NCI-H1092 treated with DMSO at 0.1 percent for 48 hours (cell line): ENCODE results near the gene LTK.

Source experiments
- DNase-seq: peaks from one replicate; lab custom pipeline; 2025; lab: John Stamatoyannopoulos, UW

LTK gene

DNA sequence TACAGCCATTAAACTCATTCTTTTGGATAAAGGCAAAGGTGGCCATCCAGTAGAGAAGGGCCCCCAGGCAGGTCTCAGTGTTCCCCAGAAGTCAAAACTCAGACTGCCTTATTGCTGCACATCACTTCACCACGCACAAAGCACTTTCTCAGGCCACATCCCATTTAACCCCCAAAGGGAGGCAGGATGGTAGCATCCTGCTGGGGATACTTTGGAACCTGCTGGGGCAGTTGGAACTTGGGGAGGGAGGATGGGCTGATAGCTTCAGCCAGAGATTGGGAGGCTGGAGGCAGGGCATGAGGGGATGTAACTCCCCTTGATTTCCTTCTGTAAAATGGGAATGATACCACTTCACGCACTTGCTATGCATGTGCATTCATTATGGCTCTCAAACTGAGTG is 15.0 kb downstream of the LTK start:
- DNase-seq: no peak

DNA sequence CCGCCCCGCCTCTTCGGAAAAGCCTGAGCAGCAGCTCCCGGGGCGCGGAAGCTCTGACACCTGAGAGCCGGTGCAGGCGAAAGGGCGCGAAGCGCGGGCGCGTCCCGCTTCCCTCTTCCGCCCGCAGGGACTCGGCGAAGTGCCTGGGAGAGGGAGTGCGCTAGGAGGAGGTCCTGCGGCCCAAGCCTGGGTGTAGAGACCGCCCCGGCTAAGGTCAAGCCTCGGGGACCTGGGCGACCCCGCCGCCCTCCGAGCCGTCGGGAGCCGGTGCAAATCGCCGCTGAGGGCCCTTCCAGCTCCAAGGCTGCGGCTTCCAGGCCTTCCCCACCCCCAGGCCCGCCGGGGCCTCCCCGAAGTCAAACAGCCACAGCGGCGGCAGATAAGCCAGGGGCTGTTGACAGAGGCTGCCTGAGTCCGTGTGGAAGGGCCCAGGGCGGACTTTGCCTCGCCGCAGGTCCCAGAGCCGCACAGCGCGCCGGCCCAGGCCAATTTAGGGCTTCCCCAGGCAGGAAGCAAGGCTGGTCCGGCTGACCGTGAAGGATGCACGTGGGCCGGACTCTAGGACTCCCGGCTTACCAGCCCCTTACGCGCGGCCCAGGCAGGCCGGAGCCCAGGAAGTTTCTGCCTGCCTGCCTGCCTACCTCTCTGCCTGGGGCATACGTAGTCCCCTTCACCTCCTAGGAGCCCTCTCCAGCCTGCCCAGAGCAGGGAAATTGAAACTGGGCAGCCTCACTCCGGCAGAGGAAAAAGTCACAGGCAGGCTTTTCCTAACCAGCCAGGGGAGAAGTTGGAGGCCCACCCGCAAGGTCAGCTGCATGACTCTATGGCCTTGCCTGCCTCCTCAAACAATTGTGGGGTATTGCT is 17.7 kb downstream of the LTK start:
- no peak for DNase-seq

DNA sequence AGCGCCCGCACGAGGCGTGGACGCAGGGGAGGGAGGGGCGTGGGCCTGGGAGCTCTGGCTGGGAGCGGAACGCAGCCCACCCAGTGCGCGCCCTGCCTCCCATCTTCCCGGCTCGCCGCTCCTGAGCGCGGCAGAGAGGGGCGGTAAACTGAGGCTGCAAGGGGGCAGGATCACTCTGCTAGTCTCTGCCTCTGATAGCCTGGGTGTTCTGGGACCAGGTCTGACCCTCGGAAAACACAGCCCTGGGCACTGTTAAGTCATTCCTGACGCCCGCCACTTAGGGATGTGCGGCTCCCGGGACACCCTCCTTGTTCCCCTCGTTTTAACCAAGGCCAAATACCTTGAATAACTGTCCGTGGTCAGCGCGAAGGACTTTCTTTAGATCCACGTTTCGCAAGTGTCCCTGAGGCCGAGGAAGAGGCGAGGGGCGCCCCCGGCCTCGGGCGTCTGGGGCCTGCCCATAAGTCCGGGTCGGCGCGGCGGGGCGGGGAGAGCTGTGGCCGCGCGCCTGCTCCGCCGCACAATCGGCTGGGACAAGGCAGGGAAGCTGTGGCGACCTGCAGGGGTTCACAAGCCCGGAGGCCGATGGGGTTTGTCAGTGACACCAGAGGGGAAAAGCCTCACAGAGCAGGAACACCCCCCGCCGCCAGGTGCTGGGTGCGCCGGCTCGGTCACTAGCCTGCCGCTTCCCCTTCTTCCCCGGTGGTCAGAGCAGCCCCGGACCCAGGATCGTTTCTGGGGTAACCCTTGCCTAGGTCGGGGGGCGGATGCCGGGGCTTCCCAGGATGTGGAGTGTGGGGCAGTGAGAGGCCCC is 18.5 kb downstream of the LTK start:
- DNase-seq: no peak

DNA sequence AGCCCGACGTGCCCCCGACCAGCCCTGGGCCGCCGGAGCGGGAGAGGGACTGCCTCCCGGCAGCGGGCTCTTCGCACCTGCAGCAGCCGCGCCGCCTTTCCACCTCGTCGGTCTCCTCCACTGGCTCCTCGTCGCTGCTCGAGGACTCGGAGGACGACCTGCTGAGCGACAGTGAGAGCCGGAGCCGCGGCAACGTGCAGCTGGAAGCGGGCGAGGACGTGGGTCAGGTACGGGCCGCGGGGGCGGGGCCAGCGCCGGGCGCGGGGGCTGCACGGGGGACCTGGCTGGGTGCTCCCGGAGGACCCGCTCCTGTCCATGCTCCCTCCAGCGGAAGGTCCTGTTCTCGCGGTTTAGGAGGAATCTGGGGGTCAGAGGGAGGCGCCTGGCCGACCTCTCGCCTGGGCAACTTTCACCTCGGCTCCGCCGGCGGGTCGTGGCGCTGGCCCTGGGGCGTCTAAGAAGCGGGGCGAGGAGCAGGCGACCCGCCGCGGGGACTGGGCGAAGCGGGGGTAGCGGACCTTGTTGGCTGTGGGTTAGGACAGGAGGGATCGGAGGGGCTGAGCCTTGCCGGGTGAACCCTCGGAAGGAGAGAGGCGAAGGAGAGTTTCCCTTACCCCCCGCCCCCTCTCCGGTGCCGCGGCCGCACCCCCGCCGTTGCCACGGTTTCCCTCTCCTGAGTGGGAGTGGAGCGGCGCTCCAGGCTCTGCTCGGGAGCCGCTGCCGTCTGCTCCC is 19.3 kb downstream of the LTK start:
- DNase-seq: peak; percentile 19

DNA sequence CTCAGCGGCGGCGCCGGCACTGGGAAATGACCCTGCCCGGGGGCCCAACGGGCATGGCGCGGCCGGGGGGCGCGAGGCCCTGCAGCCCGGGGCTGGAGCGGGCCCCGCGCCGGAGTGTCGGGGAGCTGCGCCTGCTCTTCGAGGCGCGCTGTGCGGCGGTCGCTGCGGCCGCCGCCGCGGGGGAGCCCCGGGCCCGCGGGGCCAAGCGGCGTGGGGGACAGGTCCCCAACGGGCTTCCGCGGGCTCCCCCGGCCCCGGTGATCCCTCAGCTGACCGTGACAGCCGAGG is 19.8 kb downstream of the LTK start:
- no peak for DNase-seq

DNA sequence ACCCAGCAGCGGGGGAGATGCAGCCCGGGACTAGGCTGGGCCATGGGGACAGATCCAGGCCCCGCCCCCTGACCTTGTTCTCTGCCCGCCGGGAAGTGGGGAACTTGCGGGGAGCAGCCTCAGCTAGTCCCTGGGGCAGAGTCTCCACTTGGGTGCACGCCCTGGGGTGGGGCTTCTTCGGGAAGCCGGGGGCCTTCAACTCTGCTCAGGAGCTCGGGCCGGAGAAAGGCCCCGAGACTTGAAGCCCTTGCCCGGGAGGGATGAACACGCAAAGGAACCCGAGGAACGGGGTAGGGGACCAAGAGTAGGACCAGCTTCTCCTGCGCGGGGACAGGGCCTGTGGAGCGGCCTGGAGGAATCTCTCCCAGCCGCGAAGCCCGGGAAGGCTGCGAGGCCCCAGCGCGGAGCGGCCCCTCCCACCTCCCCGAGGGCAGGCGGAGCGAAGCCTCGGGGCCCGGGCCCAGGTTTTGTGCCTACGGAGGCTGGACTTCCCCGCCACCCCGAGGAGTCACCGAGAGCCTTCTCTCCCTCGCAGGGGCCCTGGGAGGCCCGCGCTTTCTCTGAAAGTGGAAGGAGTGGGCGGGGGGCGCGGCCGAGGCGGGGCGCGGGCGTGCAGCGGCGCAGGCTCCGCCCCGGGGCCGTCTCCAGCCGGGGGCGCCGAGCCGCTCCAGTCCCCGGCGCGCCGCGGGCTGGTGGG is 20.3 kb downstream of the LTK start, which contains the start of gene ITPKA:
ITPKA (plus strand) TSS at position 670 of the 697 bp plus-strand sequence. CDS start 54 bp downstream, outside the sequence.
- DNase-seq: peak; percentile 21

DNA sequence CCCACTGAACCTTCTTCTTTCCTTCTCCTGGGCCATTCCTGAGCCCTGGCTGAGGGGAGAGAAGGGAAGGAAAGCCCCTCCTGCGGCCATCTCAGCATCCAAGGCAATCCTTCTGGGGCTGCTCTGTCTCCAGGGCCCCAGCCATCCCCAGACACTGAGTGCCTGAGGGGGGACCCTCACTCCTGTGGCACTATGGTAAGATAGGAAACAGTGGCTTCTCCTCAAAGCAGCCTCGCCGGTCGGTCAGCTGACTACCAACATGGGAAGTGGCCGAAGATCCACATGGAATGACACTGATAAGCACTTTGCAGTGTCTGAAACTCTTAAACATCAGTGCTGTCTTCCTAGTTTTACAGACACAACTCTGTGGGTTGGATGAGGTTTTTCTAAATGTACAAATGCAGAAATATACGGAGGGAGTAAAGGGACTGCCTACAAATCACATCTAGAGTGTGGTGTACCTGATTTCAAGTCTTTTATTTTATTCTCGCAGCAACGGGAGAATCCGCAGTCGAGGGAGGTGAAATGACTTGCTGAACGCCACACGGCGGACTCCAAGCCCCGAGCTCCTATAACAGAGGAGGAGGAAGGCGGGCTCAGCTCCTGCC is 20.9 kb downstream of the LTK start:
- no peak for DNase-seq

DNA sequence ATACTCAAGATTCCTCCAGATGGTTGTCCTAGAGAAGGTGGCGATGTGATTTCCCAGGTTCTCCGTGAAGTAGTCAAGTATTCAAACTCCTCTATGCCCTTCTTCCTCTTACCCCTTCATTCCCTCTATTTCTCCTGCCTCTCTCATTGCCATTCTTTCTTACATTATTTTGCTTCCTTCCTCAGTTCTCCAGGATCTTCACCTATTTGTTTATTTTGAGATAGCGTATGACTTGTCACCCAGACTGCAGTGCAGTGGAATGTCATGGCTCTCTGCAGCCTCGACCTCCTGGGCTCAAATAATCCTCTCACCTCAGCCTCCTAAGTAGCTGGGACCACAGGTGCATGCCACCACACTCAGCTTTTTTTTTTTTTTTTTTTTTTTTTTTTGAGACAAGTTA is 21.7 kb downstream of the LTK start:
- no peak for DNase-seq

DNA sequence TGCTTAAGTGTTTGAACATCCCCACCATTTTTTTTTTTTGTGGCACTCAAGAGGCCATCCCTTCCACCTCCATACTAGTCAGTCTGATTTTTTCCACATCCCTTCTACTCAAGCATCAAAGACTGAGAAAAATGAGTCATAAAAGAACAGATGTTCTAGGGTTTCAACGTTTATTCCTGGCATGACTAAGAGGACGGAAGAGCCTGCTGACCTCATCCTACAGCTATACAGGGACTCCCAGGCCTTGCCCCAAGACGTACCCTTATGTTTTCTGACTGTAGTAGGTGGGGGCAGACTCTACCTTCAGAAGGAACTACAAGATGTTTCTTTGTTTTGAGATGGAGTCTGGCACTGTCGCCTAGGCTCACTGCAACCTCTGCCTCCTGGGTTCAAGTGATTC is 23.3 kb downstream of the LTK start:
- DNase-seq: no peak

DNA sequence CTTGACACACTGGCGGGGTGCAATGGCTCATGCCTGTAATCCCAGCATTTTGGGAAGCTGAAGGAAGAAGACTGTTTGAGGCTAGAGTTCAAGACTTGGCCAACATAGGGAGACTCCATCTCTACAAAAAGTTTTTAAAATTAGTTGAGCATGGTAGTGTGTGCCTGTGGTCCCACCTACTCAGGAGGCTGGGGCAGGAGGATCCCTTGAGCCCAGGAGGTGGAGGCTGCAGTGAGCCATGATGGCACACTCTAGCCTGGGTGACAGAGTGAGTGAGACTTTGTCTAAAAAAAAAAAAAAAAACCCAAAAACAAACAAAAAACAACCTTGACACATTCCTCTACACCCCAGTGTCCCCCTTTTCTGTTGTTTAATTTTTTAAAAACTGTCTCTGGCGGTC is 24.0 kb downstream of the LTK start:
- no peak for DNase-seq

DNA sequence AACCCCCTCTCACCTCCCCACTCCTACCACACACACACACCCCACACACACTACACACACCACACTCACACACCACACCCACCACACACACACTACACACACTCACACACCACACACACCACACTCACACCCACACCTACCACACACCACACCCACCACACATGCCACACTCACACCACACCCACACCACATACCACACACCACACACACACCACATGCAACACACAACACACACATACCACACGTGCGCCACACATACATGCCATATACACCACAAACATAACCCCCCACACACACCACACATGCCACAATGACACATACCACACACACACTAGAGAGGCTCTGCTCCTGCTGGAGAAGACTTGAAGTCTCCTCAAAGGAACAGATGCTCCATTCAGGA is 25.8 kb downstream of the LTK start:
- DNase-seq: no peak

DNA sequence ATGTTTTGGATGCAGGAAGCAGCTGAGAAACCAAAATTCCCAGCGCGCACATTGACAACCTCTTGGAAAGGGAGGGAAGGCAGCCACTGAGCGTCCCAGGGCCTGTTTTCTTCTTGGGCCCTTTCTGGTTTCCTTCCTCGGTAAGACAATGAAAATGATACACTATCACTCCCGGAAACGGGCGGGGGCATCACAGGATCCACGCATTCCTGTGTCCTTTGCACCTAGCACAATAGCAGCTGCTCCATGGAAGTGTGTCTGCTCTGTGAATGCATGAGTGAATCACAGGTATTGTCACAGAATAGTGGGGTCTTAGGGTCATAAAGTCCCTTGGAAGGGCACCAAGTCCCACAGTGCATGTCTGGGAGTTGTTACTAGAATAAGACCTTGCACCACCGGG is 26.2 kb downstream of the LTK start:
- DNase-seq: no peak

DNA sequence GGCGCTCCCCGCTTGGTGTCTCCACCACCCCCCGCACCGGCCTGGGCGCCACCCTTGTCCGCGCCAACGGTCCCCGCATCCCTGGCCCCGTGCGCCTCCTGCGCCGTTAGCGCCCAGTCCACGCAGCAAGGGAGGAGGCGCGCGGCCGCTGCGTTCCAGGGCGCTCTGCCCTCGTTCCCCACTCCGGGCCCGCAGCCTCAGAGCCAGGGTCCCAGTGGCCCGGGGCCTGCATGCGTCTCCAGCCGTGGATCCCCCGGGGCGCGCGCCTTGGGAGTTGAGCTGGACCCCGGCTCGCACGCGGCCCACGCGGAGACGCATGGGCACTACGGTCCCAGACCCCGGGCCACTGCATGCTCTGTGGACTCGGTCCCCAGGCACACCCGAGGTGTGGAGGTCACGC is 27.3 kb downstream of the LTK start:
- no peak for DNase-seq

DNA sequence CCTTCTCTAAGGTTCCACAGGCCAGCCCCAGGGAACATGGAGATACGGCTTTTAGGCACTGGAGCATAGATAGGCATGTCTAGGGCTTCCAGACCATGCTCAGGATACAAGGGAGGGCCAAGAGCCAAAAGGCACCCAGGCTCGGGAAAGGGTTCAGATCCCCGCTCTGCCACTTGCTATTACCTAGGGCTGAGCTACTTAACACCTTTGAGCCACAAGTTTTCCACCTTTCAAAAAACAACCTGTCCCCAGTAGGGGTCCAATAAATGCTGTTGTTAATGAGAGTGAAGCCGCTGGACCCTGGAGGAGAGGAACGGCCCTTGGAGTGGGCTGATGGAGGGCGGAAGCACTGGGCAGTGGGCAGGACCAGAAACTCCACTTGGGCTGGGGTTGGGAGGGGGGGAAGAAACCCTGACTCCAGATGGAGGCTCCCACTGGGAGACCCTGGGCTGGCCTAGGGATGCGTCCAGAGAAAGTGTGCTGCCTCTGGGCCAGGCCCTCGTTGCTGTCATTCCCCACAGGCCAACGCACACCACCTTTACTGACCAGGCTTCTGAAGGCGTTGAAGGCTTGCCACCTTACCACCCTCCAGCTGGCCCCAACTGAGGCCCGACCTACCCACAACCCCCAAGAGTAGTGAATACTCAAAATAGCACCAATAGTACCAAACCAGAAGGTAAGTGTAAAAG is 28.5 kb downstream of the LTK start:
- DNase-seq: no peak

DNA sequence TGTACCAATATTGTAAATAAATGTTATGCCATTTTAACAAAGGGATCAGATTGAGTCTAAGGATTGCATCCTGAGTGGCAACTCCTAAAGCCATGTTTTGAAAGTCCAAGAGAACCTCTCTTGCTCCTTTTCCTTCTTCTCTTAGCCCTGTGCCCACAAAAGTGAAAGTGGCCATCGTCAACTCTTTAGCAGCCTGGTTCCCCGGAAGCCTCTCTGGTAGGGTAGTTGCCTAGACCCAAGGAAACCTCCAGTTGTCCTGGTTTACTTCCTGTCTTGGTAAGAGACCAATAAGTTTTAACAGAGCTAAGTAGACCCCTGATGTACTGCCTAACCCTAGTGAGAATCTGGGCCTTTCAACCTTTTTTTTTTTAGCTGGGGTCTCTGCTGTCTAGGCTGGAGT is 30.1 kb downstream of the LTK start:
- DNase-seq: no peak

DNA sequence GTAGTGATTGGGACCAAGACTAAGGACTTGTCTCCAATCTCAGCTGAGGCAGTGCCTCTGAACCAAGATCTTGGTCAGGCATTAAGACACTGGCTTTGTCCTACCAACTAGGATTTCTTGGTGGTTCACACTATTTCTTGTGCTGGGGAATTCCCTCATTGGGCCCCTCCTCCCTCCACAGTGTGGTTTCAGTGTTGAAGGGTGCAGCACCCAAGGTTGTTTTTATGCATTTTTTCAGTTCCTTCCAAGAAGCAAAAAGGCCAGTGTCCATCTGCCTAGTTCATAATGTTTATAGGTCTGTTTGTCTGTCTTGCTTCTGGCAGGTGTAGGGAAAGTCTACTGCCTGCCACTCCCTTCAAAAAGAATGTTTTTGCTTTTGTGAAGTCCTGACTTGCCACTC is 30.5 kb downstream of the LTK start:
- DNase-seq: no peak

DNA sequence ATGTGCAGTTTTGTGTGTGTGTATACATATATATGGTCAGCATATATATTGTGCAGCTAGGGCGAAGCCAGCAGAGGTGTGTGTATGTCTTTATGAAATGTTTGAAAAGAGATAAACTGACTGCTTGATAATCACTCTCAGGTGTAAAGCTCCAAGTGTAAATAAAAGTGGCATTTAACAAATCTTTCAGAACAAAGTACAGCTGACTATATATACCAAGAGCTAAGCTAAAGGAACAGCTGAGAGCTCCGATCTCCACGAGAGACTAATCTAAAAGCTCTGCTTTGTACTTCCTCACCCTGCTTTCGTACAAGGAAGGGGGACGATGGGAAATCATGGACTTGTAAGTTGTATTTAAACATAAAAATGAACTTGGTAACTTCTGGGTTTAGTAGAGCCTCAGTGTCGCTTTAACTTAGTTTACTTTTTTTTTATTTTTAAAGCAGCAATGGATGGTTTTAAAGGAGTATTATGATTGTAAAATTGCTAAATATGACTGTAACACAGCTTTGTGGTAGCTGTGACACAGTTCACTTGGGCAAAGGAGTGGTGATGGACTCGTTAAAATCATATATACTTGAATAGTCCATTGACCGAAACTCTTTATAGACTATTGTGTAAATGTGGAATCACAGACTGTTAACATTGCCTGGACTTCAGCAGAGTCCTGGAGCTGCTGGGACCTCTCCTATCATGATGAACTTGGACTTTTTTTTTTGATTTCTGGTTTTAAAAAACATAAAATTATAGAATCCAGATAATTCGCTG is 31.3 kb downstream of the LTK start:
- no peak for DNase-seq

DNA sequence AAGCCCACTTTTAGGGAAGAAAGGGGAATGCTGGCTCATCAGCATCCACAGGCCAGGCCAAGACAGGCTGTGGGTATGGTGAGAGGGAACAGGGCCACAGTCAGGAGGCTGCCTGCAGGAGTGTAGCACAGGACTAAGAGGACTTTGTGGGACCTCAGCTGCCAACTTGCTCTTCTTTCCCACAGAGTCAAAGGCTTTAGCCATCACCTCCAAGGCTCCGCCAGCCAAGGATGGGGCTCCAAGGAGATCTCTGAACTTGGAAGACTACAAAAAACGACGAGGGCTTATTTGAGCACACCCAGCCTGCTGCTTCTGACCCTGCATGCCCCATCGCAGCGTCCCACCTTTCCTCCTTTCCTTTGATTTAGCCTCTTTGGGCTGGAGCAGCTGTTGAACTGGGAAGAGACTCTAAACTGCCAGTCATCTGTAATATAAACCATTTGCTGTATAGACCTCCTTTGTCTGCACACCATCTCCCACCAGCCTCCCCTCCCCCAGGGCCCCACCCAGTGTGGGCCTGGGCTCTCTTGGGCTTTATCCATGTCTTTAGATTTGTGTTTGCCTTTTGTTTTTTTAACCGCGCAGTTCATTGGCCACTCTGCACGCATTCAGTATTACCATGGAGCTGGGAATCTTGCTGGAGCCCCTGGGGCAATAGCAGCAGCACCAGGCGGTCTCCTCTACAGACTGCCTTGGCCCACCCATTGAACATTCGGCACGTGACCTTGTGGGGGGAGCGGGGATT is 33.1 kb downstream of the LTK start:
- DNase-seq: no peak

DNA sequence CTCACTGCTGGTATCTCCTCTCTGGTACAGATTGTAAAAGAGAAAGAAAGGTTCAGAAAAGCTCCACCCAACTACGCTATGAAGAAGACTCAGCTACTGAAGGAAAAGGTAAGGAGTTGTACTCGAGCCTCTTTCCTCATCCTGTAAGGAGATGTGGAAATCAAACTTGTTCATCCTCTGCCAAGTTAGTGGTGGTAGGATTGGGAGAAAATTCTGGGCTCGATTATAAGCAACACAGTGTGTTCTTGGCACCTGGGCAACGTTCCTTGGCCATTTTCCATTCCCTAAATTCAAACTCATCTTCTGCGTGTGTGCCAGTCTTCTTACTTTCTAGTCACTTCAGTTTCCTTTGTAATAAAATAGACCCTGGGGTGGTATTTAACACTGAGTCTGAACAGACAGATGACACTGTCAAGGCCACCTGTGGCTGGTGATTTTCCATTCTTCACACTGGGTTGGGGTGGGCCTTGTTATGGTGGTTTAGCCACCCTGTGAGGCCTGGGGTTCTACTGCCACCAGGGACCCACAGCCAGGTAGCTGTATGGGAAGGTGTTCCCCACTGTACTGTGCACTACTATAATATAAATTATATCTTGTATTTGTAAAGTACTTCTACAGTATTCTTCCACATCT is 37.1 kb downstream of the LTK start:
- DNase-seq: no peak
